ENCODE results near the gene ZSCAN5B.

Gene ZSCAN5B

DNA sequence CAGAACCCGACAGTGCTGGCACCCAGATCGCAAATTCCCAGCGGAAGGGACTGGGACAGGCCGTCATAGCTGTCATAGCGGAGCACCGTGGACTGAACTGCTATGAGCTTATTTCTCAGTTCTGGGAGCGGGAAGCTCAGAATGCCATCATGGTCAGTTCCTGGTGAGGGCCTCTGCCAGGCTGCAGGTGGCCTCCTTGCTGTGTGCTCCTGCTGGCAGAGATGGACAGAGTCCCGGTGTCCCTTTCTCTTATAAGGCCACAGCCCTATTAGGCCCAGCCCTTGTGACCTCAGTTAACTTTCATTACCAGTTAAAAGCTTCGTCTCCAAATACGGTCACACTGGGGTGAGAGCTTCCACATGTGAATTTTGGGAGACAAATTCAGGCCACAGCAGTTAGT lies 51.9 kb downstream of the ZSCAN5B start:
- WGBS, 2 experiments (ENCODE audit: insufficient coverage in 2 of 2), result 93 to 100% methylated on average over 9 to 10 of the region's 10 CpGs
- no peaks in the 10 kb centered on the region for H3K9me3 ChIP-seq (ENCODE audit: control insufficient read depth, low read length)

DNA sequence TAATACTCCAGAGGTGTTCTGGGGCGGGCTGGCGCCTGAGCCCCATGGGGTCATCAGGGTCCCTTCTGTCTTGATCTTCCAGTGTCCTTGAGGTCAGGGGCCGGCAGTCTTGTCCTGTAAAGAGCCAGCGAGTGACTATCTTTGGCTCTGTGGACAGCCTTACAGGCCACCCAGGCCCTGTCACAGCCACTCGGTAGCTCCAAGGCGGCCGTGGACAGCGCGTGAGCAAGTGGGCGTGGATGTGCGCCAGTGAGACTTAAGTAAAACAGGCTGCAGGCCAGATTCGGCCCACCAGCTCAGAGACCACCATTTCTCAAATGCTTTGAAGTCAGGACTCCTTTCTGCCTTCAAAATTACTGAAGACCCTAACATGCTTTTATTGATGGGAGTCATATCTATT lies 52.8 kb downstream of the ZSCAN5B start:
- Histone ChIP-seq H3K9me3 (ENCODE audit: control insufficient read depth, low read length) (no peaks in the 10 kb centered on the region), H3K4me3 (ENCODE audit: extremely low read depth, insufficient read depth, low read length, poor library complexity, severe bottlenecking) (no peak overlapping the region), H3K36me3 (ENCODE audit: control insufficient read depth, insufficient read depth, low read length) (peaks cover 48% of the 10 kb centered on the region), H3K4me1 (ENCODE audit: control insufficient read depth, insufficient read depth, low read length, poor library complexity, severe bottlenecking) (peaks cover 3% of the 10 kb centered on the region), H3K27ac (ENCODE audit: low read depth, low read length, severe bottlenecking) (no peak overlapping the region)
- WGBS, 2 experiments (ENCODE audit: insufficient coverage in 2 of 2), result 91 to 95% methylated on average over 8 to 12 of the region's 12 CpGs

More for the DNA sequence above, 51.9 kb downstream of the ZSCAN5B start:
- no peaks in the 10 kb centered on the region for H3K4me1 ChIP-seq (ENCODE audit: control insufficient read depth, insufficient read depth, low read length, poor library complexity, severe bottlenecking)
- H3K36me3 ChIP-seq (ENCODE audit: control insufficient read depth, insufficient read depth, low read length), result peaks cover 51% of the 10 kb centered on the region
- no peak overlapping the region for H3K27ac ChIP-seq (ENCODE audit: low read depth, low read length, severe bottlenecking)
- no peak overlapping the region for H3K4me3 ChIP-seq (ENCODE audit: extremely low read depth, insufficient read depth, low read length, poor library complexity, severe bottlenecking)

DNA sequence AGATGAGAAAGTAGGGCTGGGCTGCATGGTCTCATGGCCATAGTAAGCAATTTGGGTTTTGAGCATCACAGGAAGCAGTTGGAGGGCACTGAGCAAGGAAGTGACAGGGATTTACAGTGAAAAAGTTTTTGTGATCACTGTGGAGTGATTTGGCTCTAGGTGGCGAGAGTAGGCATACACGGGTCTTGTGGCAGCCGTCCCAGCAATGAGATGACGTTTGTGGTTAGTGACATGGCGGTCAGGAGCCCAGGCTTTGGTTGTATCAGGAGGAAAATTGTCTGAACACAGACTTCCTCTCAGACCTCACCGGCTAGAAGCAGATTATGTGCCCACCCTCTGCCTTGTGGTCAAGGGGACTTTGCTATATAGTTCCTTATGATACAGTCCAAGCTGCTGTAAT lies 53.2 kb downstream of the ZSCAN5B start:
- WGBS, 2 experiments (ENCODE audit: insufficient coverage in 2 of 2), result 79 to 98% methylated on average over 4 to 5 of the region's 6 CpGs
- Histone ChIP-seq H3K36me3 (ENCODE audit: control insufficient read depth, insufficient read depth, low read length) (peaks cover 44% of the 10 kb centered on the region), H3K4me3 (ENCODE audit: extremely low read depth, insufficient read depth, low read length, poor library complexity, severe bottlenecking) (no peak overlapping the region), H3K4me1 (ENCODE audit: control insufficient read depth, insufficient read depth, low read length, poor library complexity, severe bottlenecking) (peaks cover 3% of the 10 kb centered on the region), H3K27ac (ENCODE audit: low read depth, low read length, severe bottlenecking) (no peak overlapping the region), H3K9me3 (ENCODE audit: control insufficient read depth, low read length) (no peaks in the 10 kb centered on the region)

DNA sequence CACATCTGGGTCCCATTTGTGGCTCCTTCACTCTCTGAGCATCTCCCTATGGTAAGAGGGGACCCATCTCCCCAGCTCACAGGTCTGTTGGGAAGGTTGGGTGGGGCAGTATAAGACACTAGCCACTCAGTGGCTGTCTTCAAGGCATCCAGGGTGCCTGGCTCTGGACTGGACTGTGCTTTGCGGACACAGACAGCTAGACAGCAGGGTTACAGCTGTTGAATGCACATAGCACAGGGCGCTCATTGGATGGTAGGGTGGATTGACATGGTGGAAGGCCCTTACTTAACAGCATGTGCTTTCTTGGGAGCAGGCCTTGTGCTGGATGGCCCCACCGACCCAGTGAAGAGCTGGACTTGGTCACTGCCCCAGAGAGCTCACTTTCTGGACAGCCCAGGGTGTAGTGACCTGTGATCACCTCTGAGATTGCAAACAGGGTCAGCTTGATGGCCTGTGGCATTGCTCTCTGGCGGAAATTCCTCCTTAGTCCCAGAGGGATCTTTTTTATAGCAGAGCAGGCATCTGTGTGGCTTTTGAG lies 54.6 kb downstream of the ZSCAN5B start:
- no peak overlapping the region for H3K4me3 ChIP-seq (ENCODE audit: extremely low read depth, insufficient read depth, low read length, poor library complexity, severe bottlenecking)
- H3K27ac ChIP-seq (ENCODE audit: low read depth, low read length, severe bottlenecking), result no peak overlapping the region
- H3K4me1 ChIP-seq (ENCODE audit: control insufficient read depth, insufficient read depth, low read length, poor library complexity, severe bottlenecking), result peaks cover 3% of the 10 kb centered on the region
- peaks cover 31% of the 10 kb centered on the region for H3K36me3 ChIP-seq (ENCODE audit: control insufficient read depth, insufficient read depth, low read length)
- WGBS, 2 experiments (ENCODE audit: insufficient coverage in 2 of 2), result 95 to 100% methylated on average over 3 to 4 of the region's 4 CpGs
- H3K9me3 ChIP-seq (ENCODE audit: control insufficient read depth, low read length), result no peaks in the 10 kb centered on the region

DNA sequence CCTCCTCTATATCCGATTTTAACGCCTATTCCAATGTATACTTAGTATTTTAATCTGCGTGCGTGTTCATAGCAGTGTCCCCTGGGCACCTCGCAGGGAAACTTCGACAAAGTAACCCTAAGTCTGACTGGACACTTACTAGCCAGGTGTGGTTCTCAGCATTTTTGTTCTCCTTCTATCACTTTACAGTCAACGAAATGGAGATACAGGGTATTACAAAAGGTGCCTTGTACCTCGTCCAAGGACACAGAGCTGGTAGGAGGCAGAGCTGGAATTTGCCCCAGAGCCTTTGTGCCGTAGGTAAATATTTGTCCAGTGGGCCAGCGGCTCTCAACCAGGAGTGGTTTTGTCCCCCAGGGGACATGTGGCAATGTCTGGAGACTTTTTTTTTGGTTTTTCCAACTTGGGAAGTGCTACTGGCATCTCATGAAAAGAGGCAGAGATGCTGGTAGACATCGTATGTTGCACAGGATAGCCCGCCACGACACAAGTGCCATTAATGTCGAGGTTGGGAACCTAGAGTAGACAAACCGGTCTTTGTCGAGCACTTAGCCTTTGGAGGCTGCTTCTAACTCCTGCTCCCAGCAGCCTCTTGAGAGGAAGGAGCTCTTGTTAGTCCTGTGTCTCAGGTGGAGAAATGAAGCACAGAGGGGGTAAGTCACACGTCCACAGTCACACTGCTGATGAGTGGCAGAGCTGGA lies 55.3 kb downstream of the ZSCAN5B start:
- WGBS, 2 experiments (ENCODE audit: insufficient coverage in 2 of 2), result 89 to 94% methylated on average over 15 to 17 of the region's 17 CpGs
- Histone ChIP-seq H3K4me1 (ENCODE audit: control insufficient read depth, insufficient read depth, low read length, poor library complexity, severe bottlenecking) (peaks cover 3% of the 10 kb centered on the region), H3K9me3 (ENCODE audit: control insufficient read depth, low read length) (no peaks in the 10 kb centered on the region), H3K4me3 (ENCODE audit: extremely low read depth, insufficient read depth, low read length, poor library complexity, severe bottlenecking) (peak overlapping the region; percentile 63), H3K36me3 (ENCODE audit: control insufficient read depth, insufficient read depth, low read length) (peaks cover 24% of the 10 kb centered on the region), H3K27ac (ENCODE audit: low read depth, low read length, severe bottlenecking) (no peak overlapping the region)

DNA sequence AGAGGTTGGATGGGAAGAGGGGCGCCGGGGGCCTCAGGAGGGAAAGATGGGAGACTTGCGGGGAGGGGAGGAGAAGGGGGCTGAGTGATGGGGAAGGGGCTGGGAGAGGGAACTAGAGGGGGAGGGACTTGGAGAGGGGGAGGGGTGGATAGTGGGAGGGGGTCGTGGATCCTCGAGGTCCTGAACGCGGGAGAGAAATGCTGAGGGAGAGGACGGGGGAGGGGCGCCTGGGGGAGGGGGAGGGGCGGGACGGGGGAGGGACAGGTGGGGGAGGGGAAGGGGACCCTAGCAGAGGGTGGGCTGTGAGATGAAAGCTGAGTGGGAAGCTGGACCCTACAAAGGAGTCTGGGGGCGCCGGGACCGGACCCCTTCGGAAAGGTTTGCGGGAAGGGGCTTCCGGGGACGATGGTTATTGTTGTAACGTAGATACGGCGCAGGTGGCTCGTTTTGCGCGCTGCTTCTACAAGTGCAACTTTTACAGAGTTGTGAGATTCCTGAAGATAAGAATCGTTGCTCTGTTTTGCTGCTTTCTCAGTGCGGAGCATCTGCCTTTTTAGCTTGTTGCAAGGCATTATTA lies 56.1 kb downstream of the ZSCAN5B start:
- Histone ChIP-seq H3K36me3 (ENCODE audit: control insufficient read depth, insufficient read depth, low read length) (peaks cover 20% of the 10 kb centered on the region), H3K4me3 (ENCODE audit: extremely low read depth, insufficient read depth, low read length, poor library complexity, severe bottlenecking) (peak overlapping the region; percentile 63), H3K9me3 (ENCODE audit: control insufficient read depth, low read length) (no peaks in the 10 kb centered on the region), H3K4me1 (ENCODE audit: control insufficient read depth, insufficient read depth, low read length, poor library complexity, severe bottlenecking) (peaks cover 3% of the 10 kb centered on the region), H3K27ac (ENCODE audit: low read depth, low read length, severe bottlenecking) (no peak overlapping the region)
- WGBS, 2 experiments (ENCODE audit: insufficient coverage in 2 of 2), result 38 to 53% methylated on average over 17 of the region's 26 CpGs

DNA sequence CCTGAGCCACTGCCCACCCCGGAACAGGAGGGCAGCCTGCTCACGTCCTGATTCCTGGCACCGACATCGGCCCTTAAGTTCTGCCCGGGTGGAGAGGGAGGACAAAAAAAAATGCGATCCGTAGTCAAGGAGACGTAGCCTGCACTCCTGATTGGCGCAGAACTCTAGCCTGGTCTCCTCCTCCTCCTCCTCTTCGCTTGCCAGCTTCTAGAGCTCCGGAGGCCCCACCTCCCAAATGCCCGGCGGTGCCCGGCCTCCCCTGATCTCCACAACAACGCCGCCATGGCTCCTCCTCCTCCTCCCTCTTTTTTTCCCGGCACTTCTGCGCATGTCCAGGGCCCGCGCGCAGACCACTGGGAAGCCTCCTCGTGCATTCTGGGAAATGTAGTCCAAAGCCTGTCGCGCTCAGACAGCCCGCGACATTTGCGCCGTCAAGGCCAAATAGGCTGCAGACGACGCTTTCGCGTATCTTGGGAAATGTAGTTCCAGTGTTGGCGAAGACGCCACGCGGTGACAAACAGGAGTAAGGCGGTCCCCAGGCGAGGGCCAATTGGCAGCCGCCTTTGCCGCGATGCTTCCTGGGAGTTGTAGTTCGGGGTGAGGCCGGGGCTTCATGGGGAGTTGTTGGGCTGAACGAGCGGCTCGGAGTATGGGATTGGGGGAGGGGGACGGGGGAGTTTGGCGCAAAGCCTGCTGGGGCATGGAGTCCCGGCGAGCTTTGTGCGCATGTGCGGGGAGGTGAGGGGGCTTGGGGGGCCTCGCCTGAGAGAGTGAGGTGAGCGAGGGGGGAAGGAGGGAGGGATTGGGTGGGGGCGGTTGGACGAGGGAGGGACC lies 56.8 kb downstream of the ZSCAN5B start, which contains the start of gene ZNF444:
Gene ZNF444 (plus strand): TSS at position 705 of the 834 bp plus-strand sequence. CDS start 5,625 bp downstream, outside the sequence.
- Histone ChIP-seq H3K9me3 (ENCODE audit: control insufficient read depth, low read length) (no peaks in the 10 kb centered on the region), H3K27ac (ENCODE audit: low read depth, low read length, severe bottlenecking) (peak within 1 kb of the TSS; percentile 89), H3K4me3 (ENCODE audit: extremely low read depth, insufficient read depth, low read length, poor library complexity, severe bottlenecking) (peak within 1 kb of the TSS; percentile 63), H3K36me3 (ENCODE audit: control insufficient read depth, insufficient read depth, low read length) (peaks cover 14% of the 10 kb centered on the region), H3K4me1 (ENCODE audit: control insufficient read depth, insufficient read depth, low read length, poor library complexity, severe bottlenecking) (peaks cover 3% of the 10 kb centered on the region)
- 0% methylated on average over 42 to 44 of the region's 56 CpGs for WGBS, 2 experiments (ENCODE audit: insufficient coverage in 2 of 2)

DNA sequence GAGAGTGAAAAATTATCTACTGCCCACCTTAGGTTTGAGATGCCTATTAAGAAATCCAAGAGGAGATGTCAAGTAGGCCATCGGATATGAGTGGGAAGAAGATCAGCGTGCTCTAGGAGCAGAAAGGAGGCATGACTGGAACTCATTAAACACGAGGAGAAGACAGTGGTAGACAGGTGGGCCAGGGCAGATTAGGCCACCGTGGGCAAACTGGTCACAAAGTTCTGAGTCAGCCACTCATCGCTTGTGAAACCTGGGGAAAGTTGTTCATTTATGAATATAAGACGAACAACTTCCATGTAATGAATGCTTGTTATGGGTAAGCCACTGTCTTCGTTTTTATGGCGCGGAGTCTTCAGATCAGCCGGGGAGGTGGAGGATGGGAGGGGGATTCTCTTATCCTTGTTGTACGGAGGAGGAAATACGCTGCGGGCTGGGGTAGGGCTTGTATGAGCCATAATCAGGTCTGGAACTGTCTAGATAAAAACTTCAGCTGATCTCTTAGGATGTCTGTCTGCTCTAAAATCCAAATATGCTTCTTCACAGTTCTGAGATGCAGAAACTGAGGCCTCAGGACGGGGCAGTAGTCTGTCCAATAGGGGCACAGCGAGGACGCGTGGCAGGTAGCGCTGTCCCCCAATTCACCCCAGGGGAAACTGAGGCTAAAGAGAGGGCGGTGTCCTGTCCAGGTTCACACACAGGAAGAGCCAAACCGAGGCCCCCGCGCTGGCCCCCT lies 57.6 kb downstream of the ZSCAN5B start:
- Histone ChIP-seq H3K27ac (ENCODE audit: low read depth, low read length, severe bottlenecking) (peak overlapping the region; percentile 89), H3K4me3 (ENCODE audit: extremely low read depth, insufficient read depth, low read length, poor library complexity, severe bottlenecking) (peak overlapping the region; percentile 63), H3K4me1 (ENCODE audit: control insufficient read depth, insufficient read depth, low read length, poor library complexity, severe bottlenecking) (peaks cover 3% of the 10 kb centered on the region), H3K36me3 (ENCODE audit: control insufficient read depth, insufficient read depth, low read length) (peaks cover 8% of the 10 kb centered on the region), H3K9me3 (ENCODE audit: control insufficient read depth, low read length) (no peaks in the 10 kb centered on the region)
- WGBS, 2 experiments (ENCODE audit: insufficient coverage in 2 of 2), result 51 to 59% methylated on average over 17 to 22 of the region's 22 CpGs

All from mesodermal cell (in vitro differentiated cells).